Activated CD8-positive, alpha-beta memory T cell treated with anti-CD3 and anti-CD28 coated beads for 1 hour (primary cell): ENCODE data around the gene APCDD1.
"Not testable (repeated sequence)": the region's sequence is repeated elsewhere in the genome, so short reads cannot be mapped to it uniquely, and the experiment has no call there.

Source experiments
- DNase-seq, 2 donors: peaks; one replicate each; pipeline ENCODE4 v3.0.0-alpha.2; 2020; ENCODE audit warnings: low read depth in 1 of 2; ENCODE audit errors: extremely low read depth in 1 of 2

The APCDD1 gene

DNA sequence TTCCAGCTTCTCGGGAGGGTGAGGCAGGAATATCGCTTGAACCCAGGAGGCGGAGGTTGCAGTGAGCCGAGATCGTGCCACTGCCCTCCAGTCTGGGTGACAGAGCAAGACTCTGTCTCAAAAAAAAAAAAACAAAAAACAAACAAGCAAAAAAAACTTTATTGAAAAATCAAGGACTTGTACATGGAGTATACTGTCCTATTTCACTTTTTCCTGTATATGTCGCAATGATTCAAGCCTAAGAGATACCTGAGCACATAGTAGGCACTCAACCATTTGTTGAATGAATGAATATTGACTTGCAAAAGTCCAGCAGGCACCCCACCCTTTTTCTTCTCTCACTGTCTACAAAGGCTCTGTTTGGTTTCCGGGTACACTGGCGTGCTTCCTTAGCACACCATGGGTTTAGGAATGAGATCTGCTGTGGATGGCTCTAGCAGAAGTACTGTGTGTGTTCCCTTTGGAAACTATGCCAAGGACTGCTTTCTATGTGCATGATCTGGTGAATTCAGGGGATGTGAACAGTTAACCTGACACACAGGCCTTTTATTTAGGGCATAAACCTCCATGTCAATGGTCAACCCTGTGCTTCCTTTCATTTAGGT lies 6.1 kb downstream of the APCDD1 start:
- DNase-seq = no peak

DNA sequence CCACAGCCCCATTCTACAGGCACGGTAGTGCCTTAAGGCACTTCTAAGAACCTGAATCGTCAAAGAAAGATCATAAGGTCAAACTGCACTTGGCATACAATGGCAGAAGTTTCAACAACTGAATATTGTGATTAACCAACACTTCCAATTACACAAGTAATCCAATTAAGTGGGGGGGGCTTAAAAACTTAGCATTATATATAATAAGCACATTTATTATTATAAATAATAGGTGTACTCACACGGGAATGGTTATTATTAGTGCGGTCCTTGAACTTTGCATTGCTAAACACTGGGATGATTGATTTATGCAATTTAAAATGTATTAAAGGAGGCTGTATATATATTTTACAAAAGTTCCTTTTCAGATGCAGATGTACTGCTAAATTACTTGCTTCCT lies 7.6 kb downstream of the APCDD1 start:
- DNase-seq = no peak

- DNase-seq = no peak
These were observed 8.2 kb downstream of the APCDD1 start for GRCh38 chr18:10462597-10462996.

- DNase-seq = no peak
These were observed 8.7 kb downstream of the APCDD1 start for GRCh38 chr18:10463096-10463495.

GRCh38 chr18:10463741-10464140 lies 9.3 kb downstream of the APCDD1 start:
- DNase-seq = no peak

- not testable (repeated sequence) for DNase-seq
These were observed 9.8 kb downstream of the APCDD1 start for GRCh38 chr18:10464161-10464648.

DNA sequence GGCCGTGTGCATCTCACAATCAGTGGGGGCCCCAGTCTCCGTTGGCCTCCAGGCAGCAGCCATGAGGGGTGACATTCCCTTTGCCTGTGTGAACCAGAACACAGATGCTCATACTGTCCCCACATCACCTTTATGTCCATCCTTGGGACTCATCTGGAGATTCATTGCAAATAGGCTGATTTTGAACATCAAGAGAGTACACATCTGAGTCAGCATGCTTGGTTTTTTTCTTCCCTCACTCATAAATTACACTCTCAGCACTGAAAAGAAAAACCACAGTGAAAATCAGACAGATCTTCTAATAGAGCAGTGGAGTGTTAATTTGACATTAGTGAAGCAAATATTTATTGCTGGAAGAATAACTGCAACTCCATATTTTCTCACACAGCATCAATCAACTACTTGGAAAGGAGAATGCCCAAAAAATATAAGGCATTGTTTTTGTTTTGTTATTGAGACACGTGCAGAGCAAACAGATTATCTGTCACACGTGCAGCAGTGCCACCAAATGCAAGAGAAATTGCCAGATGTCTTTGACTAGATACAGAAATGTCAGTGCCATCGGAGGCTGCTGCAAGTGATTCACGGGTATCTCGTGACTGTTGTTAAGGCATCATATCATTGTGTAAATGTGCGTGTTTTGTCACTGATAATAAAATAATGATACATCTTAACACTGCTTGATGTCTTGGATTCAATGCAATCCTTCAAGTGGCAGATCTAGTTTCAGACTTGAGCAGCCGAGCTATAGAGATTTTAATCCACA lies 10.9 kb downstream of the APCDD1 start:
- no peak for DNase-seq

- no peak for DNase-seq
These were observed 16.0 kb downstream of the APCDD1 start for GRCh38 chr18:10470429-10470828.

DNA sequence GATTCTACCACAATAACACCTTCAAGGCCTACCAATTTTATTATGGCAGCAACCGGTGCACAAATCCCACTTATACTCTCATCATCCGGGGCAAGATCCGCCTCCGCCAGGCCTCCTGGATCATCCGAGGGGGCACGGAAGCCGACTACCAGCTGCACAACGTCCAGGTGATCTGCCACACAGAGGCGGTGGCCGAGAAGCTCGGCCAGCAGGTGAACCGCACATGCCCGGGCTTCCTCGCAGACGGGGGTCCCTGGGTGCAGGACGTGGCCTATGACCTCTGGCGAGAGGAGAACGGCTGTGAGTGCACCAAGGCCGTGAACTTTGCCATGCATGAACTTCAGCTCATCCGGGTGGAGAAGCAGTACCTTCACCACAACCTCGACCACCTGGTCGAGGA lies 17.1 kb downstream of the APCDD1 start:
- no peak for DNase-seq

GRCh38 chr18:10473132-10473531 lies 18.7 kb downstream of the APCDD1 start:
- no peak for DNase-seq

DNA sequence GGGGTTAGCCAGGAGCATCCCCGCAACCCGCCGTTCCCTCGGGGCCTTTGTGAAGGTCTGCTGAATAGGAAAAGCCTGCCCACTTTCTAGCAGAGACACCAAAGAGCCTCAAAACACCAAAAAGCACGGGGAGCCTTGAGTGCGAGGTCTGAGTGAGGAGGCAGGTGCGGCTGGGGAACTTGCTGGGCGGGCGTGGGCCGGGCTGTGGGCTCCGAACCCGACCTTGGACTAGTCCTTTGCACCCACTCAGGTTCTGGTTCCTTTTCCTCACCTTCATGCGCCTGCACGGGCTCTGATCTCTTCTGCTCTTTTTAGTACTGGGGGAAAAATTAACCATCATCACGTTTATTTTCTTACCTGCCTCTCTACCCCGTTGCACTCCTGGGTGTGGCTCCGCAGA lies 19.9 kb downstream of the APCDD1 start:
- no peak for DNase-seq

DNA sequence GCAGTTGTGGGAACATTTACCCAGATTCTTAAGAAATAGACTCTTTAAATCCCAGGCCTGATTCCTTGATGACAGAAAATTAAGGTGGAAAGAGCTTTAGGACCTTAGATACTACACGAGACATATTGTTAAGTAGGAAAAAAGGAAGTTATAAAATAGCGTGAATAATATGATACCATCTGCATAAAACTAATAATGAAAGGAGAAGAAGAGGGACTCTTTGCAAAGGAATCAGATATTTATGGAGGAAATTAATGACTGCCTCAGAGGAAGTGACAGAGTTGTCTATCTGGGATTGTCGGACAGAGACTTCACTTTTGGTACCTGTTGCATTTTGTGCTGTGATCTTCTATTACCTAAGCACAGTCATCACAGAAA lies 20.8 kb downstream of the APCDD1 start:
- DNase-seq = no peak

GRCh38 chr18:10475654-10476291 lies 21.3 kb downstream of the APCDD1 start:
- no peak for DNase-seq

DNA sequence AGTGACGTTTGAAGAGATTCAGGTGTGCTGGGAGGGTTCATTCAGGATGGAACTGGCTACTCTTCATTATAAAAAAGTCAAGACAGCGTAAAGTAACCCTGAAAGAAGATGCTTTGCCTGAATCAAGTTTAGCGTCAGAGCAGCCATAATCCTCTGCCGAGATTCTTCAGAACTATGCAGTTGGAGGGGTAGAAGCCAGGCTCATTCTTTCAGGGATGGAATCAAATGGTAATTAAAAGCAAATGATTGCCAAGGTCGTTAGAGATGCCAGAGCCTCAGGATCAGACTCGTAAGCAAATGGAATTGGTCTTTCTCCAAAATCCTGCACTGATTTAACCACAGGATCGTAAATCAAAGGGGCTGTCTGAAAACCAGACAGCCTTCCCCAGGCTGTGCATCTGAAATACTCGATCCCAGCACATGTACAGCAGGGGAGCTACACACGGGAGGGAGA lies 21.9 kb downstream of the APCDD1 start:
- no peak for DNase-seq

DNA sequence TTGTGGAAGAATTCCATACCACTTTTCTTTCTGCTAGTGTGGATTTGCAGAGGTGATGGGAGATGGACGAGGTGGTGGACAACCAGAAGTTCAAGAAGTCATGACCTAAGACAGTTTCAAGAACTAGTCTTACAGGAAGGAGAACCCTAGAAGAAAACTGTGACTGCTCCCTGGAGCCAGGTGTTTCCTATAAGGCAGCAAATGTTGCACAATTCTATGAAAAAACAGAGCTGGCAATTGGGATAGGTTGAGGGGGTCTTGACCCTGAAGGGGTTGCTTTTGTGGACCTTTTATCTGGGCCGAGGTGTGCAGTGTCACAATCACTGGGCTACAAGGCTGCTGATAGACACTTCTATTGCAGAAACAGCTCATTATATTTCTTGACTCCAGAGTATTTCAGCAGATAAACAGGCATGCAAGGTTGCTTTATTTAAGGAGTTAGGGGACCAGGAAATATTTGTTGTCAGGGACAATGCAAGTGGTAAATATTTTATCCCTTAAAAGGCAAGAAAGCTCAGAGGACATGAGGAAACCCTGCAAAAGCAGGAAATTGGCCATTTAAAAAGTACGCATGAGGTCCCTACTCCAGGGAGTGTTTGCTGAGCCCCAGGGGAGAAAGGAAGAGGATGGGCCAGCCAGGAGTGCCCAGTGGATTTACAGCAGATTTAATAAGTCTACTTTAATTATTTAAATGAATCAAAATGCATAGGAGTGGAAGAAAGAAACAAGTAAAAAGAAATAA lies 22.9 kb downstream of the APCDD1 start:
- DNase-seq = no peak

DNA sequence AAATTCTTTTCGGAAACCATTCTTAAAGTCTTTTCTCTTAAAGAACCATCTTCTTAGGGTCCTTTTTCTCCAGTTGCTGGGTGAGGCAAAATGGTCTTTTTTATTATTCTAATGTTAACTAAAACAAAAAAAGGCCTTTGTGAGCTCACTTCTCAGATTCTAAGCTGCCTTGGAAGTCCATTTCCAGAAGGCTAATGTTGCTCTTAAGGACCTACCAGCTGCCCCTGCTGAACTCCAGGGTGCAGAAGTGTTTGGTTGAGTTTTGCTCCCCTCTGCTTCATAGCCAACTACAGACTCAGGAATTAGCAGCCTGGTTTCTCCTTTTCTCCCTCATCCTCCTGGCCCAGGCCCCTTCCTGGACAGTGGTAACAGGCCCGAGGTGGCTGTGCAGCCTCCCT lies 23.4 kb downstream of the APCDD1 start:
- no peak for DNase-seq

DNA sequence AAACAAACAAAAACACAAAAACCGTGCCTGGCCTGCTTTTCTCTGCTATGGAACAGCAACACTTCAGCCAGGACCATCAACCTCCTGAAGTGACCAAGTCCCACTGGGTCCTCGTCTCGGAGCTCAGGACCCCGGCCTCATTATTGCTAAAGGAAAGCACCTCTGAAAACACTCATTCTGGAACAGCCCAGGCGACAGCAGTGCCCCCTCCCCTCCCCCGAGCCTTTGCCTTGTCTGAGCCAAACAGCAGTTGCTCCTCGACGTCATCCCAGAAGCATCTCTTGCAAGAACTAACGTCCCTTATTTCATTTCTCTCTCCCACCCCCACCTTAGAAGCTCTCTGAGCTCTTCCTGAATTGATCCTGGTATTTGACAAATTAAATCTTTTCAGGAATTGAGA lies 27.4 kb downstream of the APCDD1 start:
- no peak for DNase-seq

DNA sequence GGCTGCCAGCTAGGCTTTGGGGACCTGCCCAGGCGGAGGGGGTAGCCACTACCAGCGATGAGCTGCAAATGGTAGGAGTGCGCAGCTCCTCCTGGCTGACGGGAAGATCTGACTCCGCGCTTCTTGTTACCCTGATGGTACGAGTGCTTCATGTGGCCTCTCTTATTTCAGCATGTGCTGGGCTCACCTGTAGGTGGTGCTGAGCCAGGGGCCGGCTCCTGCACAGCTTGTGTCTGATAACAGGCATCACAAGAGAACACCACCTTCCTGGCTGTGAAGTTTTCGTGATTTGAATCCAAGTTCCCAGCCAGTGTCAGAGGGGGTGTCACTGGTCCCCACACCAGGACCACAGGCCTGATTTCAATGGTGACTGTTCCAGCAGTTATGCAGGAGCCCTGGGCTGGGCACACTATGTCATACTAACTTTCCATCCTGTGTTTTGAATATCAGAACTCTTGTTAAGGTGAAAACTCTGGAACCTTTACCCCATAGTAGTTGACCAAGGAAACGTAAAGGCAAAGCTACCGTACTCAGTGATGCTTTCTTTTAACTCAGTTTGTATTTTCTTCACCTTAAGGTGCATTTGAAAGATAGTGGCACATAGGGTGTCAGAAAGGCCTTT lies 28.0 kb downstream of the APCDD1 start:
- no peak for DNase-seq

DNA sequence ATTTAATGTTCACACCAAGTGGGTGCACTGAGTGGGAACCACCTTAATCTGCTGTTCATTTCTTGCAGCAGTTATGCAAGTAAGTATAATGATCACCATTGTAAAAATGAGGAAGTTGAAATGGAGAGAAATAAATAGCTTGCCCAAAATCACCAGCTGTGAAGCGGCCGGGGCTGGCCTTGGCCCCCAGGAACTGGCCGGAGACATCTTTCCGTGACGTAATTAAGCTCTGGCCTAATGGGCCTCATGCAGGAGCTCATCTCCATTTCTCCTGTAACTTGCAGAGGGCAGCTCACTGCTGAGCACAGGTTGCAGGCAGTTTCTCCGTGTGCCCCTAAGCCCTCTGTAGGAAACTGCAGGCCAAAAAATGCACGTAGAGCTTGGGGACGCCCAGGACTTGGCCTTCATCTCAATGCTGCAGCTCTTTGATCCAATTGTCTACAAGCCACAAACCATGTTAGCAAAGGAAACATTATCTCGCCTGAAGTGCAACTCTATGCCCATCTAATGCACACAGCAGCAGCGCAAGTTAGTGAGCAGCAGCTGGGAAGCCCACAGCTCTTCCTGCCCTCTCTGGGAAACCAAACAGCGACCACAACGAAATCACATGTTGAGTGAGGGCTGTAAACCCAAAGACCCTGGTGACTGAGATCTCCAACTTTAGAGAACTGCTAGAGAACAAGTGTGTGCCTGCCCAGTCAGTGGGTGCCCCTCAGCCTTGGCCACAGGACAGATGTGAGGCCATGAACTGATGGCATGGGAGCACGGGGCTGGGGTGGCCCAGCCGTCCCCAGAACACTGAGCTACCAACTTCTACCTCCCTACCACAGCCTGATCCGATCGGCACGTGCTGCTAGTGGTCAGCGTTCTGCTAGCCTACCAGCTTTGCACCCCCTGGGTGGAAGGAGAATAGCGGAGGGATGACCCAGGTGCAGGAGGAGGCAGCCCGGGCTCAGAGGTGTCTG lies 28.8 kb downstream of the APCDD1 start:
- no peak for DNase-seq

GRCh38 chr18:10485475-10485874 lies 31.0 kb downstream of the APCDD1 start:
- DNase-seq = no peak
